ENCODE measurements around the gene CHD5.
A peak's percentile ranks its signal among the peaks of the same experiment; 100 is the strongest.

Gene CHD5

DNA sequence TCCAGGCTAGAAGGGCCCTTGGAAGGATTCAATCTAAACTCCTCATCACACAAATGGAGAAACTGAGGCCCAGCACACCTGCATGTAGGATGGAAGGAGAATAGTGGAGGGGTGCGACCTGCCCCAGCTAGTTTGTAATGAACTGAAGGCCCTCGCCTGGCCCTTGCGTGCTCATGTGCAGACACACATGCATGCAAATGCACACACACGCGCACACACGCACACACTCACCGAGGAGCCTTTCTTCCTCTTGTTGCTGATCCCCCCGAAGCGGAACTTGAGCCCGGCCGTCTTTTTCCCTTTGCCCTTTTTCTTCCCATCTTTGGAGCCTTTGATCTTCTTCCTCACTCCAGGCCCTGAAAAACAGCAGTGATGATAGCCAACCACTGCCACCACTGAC lies 27.9 kb downstream of the CHD5 start:
- no peak for DNase-seq

GRCh38 chr1:6151291-6151822 lies 28.8 kb downstream of the CHD5 start:
- no peak for DNase-seq

GRCh38 chr1:6150006-6150938 lies 29.8 kb downstream of the CHD5 start:
- DNase-seq: no peak

GRCh38 chr1:6149597-6149996 lies 30.5 kb downstream of the CHD5 start:
- DNase-seq: no peak

DNA sequence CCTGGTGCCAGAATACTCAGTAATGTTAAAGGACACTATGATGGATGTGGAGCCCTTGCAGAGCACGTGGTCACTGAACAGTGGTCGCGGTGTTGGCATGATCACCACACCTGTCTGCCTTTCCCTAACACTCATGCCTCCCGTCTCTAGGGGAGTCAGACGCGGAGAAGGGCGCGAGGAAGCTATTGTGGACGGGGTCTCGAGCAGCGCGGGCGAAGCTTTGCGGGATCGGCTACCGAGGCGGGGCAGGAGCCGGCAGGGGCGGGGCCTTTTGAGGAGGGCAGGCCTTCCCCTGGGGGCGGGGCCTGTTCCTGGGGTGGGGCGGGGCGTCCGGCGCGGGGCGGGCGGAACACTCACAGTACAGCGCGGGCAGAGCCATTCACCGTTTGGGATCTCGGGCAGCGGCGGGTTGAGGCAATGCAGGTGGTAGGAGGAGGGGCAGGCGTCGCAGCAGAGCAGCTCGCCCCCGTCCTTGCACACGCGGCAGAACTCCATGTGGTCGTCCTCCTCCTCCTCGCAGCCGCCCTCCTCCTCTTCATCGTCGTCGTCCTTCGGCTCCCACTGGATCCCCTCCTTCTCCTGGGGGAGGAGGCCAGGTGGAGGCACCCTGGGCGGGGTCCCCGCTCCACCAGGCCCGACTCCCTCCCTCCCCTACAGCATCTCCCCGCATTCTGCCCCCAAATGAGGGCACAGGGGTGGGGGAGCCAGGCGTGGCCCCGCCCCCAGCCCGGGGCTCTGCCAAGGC lies 31.5 kb downstream of the CHD5 start:
- peak; percentile 35 to 62 (median 61) for DNase-seq

DNA sequence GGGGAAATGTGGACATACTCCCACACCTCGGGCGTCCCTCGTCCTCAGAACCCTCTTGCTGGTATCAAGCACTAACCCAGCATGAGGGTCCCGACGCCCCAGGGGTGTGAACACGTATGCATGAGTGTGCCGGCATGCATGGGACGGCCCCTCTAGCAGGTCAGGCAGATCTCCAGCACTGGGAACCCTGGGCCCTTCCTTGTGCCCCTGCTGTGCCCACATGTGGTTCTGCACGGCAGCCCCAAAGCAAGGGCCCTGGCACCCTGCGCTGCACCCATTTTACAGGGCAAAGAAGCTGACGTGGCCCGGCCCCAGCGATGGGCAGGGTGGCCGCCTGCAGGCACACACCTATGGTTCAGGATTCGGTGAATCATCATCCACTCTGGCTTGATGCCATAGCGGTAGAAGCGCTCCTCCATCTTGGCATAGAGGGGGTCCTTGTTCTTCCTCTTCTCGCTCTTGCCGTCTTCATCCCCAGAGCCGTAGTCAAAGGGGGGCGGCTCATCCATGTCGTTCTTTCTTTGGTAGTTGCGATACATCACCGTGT lies 34.2 kb downstream of the CHD5 start:
- no peak for DNase-seq

DNA sequence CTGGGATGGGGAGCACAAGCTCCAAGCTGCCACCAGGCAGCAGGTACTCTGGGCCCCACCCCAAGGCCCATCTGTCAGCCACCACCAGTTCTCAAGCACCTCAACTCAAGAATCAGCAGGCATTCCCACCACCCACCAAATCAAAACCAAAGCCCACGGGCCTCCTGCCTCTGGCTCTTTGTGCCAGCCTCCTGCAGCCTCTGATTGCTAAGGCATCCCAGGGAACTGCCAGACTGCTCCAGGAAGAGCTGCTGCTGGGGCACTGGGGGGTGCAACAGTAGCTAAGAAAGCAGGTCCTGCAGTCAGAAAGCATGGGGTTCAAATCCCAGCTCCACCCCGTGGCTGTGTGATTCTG lies 34.7 kb downstream of the CHD5 start:
- DNase-seq: no peak

DNA sequence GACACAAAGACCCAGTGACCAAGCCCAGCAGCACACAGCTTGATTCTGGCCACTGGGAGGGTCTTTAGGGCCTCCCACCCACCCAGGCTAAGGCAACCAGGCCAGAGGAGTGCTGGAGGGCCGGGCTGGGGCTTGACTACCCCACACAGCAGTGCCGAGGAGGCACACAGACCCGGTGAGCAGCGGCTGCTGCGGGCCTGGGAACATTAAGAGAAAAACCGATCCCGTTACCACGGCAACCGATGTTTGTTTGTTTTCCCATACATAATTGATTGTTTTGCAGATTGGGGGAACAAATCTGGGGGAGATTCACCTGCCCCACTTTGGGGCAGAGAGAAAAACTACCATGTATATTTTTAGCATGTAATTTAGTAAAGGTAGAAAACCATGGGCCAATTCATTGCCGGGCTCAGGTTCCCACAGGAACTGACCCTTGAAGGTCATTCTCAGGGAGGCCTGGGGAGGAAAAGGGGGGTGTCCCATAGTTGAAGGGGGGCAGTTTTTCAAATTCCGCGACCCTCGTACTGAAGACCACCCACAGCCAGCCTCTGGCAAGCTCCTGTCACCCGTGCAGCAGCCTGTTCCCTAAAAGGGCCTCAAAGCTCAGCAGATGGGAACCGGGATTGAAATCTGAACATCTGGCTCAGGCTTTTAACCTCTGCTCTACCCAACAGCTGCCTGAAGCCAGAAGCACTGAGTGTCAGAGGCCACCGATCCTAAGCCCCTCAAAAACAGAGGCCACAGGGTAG lies 35.3 kb downstream of the CHD5 start:
- DNase-seq: no peak

DNA sequence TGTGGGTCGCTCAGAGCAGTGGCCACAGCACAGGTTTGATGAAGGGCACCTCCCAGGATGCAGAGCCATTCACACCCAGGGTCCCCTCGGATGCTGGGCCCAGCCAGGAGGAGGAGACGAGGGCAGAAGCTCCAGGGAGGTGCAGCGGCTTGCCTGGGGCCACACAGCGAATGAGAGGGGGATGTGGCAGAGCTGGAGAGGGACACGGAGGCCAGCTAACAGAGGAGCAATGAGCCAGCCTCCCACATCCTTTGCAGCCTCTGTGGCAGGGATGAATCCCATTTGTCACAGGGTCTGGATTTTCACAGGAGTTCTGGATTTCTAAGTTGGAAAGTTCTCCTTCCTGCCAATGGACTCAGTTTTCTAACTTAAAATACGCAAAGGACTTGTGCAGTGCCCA lies 35.9 kb downstream of the CHD5 start:
- DNase-seq: no peak

DNA sequence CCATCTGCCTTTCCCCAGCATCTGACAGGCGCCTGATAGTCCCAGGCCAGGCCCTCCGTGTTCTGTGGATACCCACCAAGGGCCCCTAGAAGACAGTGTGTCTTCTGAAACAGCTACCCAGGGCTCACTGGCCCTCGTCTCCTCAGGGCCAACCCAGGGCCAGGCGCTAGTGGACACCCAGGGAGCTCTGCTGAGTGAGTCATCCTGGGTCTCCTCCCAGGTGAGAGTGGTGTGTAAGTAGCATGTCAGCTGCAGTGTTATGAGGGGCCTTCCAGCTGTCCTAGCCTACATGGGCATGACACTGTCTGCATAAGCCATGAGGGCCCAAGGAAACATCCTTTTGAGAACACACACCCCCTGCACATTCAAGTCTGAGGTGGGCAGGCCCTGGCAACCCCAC lies 36.7 kb downstream of the CHD5 start:
- DNase-seq: no peak

- no peak for DNase-seq
Observed at GRCh38 chr1:6142734-6143133, 37.4 kb downstream of the CHD5 start.

GRCh38 chr1:6142036-6142621 lies 38.0 kb downstream of the CHD5 start:
- no peak for DNase-seq

DNA sequence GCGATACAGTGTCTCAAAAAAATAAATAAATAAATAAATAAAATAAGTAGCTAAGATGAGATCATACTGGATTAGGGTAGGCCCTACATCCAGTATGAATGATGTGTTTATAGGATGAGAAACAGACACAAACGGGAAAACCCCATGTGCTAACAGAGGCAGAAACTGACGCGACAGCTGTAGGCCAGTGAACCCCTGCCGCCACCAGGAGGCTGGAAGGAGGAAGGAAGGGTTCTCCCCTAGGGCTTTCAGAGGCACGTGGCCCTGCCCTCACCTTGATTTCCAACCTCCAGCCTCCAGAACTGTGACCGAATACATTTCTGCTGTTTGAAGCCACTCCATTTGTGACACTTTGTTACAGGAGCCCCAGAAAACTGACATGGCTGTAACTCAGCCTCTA lies 38.5 kb downstream of the CHD5 start:
- DNase-seq: peak in 1 of 5 donors; percentile 15

DNA sequence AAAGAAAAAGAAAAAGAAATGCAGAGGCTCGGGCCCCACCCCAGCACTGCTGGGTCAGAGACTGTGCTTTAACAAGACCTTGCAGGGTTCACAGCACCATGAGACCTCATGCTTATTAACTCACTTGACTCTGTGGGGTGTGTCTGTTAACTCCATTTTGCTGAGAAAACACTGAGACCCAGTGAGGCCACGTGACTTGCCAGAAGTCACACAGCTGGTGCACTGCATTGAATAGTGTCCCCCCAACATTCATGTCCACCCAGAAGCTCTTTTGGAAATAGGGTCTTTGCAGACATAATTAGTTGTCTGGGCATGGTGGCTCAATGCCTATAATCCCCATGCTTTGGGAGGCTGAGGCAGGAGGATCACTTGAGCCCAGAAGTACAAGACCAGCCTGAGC lies 39.7 kb downstream of the CHD5 start:
- DNase-seq: no peak

DNA sequence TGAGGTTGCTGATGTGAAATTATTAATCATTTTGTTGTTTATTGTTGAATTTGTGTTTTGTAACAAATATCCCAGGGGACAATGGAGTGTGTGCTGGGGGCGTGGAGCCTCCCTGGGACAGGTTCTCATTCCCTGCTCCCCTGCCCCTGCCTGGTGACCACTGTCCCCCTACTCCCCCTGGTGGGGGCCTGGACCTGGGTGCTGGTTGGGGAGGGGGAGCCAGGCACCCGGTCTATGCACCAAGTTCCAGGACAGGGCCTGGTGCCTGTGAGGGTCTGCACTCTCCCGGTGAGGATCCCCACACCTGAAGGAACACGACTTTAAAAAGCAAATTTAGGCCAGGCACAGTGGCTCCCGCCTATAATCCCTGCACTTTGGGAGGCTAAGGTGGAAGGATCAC lies 42.4 kb downstream of the CHD5 start:
- no peak for DNase-seq

- no peak for DNase-seq
Observed at GRCh38 chr1:6136516-6137220, 43.5 kb downstream of the CHD5 start.

DNA sequence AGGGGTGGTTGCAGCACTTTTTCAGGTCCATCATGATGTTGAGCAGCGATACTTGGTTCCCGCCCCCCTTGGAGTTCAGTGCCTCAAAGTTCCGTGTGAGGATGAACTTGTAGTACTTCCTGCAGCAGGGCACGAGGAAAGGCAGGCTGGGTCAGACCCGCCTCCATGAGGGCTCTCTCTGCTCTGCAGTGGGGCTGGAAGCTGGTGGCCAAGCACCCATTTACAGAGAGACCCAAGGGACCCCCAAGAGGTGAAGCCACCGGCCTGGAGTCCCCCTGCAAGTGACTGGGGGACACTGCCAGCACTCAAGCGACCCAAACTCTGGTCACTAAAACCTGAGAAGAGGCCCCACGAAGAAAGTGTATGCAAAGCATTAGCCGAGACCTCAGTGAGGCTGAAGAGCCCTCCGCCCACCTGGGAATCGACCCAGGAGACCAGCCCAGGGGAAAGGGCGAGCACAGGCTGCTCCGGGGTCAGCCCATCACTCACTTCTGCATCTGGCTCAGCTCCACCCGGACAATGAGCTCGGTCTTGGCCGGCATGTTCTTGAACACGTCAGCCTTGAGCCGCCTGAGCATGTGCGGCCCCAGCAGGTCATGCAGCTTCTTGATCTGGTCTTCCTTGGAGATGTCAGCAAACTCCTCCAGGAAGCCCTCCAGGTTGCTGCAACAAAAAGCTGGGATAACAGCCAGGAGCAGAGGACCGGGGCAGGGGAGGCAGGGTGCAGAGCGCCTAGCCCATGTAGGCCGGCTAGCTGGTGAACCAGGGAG lies 45.2 kb downstream of the CHD5 start:
- DNase-seq: no peak

DNA sequence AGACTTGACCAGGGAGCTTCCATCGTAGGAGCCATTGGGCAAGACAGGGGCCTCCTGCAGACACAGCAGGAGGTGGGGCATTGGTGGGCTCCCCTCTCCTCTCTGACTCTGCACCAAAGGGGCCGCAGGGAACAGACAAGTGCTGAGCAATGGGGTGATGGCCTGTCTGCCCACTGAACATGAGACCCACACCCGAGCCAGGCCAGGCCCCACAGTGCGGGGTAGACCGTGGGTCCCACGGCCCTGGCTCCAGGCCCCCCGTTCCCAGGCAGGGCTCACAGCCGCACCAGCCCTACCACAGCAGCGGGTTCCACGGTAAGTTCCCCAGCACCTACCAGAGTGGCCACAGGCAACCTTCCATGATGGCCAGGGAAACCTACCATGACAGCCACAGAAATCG lies 45.9 kb downstream of the CHD5 start:
- no peak for DNase-seq

- DNase-seq: no peak
Observed at GRCh38 chr1:6133146-6133895, 46.8 kb downstream of the CHD5 start.

GRCh38 chr1:6131561-6131960 lies 48.6 kb downstream of the CHD5 start:
- DNase-seq: no peak

Measured in T-helper 1 cell (primary cell).